HCEC 1CT (cell line): Measurements from ENCODE around the gene ALAS1.

Experiments
- DNase-seq: peaks from one replicate; pipeline ENCODE4 v3.0.0-alpha.2; 2017

Gene ALAS1

DNA sequence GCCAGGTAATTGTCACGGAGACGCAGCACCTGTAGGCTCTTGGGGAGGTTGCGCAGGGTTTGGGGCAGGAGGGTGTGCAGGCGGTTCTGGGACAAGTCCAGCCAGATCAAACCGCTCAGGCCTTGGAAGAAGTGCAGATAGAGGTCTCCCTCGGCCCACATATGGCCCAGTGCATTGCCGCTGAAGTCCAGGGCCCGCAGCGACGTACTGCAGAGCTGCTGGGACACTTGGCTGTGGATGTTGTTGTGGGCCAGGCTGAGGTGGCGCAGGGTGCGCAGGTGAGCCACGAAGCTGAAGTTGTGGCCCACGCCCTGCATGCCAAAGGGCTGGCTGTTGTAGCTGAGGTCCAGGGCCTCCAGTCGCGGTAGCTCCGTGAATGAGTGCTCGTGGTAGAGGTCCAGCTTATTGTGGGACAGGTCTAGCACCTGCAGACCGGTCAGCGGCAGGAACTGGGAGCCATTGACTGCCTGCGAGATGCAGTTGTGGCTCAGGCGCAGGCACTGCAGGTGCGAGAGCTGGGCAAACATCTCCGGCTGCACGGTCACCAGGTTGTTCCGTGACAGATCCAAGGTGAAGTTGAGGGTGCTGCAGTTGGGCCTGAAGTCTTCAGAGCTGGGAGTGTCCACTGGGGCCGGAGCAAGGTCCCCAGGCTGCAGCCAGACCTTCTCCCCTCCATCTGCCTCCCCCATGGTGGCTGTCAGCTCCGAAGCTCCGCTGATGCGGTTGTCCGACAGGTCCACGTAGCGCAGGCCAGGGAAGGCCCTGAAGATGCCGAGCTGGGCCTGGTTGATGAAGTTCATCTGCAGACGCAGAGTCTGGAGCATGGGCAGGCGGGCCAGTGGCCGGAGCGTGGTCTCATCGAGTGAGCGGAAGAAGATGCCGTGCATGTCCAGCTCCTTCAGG is 24.6 kb downstream of the ALAS1 start:
- no peak for DNase-seq

DNA sequence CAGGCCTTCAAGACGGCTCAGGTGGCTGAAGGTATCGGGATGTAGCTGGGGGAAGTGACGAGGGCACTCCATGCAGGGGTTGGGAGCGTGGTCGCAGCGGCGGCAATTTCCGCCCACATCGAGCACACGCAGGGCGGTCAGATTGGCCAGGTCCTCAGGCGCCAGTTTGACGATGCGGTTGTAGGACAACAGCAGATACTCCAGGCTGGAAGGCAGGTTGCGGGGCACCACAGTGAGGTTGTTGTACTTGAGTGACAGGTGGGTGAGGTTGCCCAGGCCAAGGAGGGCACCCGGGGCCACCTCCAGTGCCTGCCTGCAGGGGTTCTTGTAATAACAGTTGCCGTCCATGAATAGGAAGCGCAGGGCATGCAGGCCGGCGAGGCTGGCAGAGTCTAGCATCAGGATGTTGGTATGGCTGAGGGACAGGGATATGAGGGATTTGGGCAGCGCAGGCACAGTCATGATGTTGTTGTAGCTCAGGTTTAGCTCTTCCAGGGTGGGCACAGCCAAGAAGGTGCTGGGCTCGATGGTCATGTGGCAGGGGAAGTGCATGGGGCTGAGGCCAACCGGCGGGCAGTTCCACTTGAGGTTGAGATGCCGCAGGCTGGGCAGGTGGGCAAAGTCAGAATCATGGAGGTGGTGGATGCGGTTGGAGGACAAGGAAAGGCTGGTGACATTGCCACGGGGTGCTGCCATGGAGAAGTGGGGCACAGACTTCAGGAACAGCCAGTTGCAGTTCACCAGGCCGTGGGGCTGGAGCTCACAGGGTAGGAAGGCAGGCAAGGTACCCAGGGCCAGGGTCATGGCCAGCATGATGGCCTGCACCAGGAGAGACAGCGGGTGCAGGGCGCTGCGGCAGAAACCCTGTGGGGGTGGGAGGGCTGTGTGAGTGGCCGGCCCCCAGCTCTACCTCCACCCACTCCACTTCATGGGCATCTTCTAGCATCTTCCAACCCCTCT is 25.8 kb downstream of the ALAS1 start:
- DNase-seq: no peak

DNA sequence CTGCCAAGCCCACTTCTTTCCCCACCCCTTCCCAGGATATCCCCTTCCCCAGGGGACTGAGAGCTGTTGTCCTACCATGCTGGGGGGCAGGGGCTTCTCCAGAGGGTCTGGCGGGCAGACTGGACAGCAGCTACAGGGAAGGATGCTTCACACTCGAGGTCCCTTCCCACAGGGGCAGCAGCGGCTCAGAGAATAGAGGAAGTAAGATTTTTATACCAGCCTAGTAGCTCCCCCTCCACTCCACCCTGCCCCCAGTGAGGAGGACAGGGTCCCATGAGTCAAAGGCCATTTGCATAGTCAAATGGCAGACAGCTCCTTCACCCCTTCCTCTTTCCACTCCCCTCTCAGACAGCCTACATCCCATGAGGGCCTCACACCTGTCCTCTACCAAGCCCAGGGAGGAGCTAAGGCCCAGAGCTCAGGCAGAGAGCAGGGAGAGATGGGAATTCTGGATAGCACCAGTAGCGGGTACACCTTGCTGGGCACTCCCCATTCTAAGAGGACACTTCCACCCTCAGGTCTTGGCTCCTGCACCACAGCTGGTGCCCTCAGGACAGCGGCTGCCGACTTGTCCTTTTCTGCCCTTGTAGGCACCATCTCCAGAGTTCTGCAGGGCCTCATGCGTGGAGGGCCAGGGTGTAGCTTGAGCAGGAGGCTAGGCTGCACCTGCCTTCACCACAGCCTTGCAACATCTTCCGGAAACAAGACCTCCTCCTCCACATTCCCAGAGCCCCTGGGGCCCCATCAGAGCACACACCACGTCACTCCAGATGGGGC is 27.7 kb downstream of the ALAS1 start, which contains the start of gene TLR9:
TSS of gene TLR9 (minus strand) at position 194 of the 777 bp plus-strand sequence. CDS start at position 78, 116 bp downstream.
- DNase-seq: no peak

GRCh38 chr3:52226229-52226817 is 28.4 kb downstream of the ALAS1 start:
- DNase-seq: no peak

DNA sequence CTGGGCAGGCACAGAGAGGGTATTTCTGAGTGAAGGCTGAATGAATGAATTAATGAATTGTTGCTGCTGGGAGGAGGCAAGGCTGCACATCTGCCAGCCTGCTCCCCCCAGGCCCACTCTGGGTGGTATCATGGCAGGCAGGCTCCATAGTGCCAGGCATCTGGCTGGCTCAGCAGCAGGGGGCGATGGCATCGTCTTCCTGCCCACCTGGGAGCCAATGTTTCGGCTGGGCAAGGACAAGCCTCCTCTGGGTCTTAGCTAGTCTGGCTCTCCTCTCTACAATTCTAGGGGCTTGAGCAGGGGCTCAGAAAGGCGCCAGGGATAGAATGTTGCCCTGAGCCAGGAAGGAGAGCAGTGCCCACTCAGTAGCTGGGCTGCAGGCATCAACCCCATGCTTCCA is 29.2 kb downstream of the ALAS1 start:
- no peak for DNase-seq

GRCh38 chr3:52227766-52228165 is 29.8 kb downstream of the ALAS1 start:
- DNase-seq: no peak

- no peak for DNase-seq
These were observed 30.3 kb downstream of the ALAS1 start for GRCh38 chr3:52228266-52228665.

DNA sequence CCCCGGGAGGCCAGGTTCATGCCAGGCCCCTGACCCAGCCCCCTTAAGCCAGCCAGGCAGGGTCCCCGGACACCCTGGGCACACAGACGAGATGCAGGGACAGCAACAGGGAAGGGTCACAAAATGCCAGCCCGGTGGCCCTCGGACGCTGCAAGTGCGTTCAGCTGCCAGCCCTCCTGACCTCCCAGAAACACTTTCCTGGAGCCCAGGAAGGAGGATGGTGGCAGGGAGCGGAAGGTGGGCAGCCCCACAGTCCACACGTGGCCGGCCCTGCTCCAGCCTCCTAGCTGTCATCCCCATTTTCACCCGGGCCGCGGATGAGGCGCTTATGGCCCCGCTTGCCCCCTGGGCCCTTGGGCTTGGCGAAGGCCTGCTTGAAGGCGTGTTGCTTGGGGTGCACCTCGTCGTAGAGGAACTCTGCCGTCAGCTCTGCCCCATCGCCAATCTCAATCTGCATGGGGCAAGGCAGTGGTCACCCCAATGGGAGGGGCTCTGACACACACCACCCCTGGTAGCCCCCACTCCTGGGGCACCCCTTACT is 30.9 kb downstream of the ALAS1 start:
- no peak for DNase-seq

DNA sequence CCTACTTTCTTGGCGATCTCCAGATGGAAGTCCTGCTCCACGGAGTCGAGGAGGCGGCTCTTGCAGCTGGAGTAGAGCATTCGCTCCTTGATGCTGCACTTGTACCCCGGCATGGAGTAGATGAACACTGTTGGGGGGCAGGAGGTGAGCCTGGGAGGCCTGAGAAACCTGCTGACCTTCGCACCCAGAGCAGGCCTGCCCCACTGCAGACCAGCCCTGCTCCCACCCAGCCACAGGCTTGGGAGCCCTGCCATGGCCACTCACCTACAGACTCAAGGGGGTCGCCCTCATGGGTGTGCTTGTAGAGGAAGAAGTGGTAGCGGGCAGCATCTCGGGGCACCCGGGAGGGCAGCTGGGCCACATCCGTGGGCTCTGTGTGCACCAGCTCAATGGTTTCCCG is 31.7 kb downstream of the ALAS1 start:
- DNase-seq: no peak

DNA sequence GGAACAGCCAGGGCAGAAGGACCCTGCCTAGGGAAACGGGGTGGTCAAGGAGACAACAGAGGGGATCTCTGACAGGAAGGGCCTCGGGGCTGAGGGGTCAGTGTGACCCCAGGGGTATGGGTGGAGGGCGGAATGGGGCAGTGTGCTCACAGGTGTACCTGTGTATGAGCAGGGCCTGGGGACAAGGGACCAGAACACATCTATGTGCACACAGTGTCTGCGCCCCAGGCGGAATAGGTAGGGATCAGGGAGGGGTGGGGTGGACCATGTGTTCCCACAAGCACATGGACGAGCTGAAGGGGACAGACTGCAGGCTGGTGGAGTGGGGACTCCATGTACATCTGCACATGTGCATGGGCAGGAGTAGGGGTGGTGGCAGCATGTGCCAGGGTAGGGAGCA is 32.5 kb downstream of the ALAS1 start:
- no peak for DNase-seq

- no peak for DNase-seq
These were observed 33.0 kb downstream of the ALAS1 start for GRCh38 chr3:52230889-52231499.

DNA sequence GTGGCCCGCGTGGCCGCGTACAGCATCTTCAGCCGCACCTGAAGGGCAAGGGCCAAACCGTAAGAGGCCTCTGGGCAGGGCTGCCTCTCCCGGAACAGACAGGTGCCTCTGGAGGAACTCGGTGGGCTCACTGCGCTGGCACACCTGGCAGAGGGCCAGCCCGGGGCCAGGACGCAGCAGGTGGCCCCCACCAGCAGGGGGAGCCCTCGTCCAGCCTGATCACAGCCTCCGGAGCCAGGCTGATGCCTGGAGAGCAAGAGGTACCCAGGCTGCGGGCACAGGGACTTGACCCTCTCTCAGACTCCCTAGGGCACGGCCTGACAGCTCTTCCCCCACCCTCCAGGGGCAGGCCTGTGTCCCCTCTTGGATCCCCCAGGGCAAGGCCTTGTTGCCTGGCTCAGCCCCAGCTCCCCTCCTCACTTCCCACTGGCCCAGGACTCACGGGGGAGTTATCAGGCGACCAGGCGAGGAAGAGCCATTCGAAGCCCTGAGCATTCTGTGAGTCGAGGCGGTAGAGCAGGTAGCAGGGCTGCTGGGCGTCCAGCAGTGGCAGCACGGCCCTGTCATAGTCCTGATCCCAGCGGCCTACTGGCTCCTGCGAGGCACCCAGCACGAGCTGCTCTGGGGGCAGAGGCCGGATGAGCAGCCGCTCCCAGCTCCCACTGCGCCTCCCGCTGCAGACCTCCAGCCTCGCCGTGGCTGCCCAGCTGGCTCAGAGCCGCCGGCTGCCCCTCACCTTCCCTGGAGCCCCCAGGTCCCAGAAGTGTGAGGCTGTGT is 33.7 kb downstream of the ALAS1 start:
- DNase-seq: peak; percentile 23

- no peak for DNase-seq
These were observed 34.5 kb downstream of the ALAS1 start for GRCh38 chr3:52232279-52233107.

DNA sequence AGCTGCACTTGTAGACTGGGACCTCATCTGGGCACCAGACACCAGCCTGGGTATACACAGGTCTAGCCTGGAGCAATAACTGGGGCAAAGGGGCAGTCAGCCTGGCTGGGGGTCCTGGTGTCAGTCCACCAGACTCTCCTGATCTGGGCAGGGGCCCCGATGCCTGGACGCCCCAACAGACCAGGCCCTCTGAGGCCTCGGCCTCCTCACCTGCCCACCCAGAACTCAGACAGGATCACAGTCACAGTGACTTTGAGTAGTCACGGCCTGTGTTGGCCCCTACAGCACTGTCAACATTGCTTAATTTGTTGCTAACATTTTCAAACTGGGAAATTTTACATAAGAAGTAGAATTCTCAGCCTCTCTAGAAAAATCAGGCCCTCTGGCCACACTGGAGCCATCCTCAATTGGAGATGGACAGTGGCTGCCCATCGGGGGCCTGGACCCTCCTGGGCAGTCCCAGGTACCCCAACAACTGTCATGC is 35.2 kb downstream of the ALAS1 start:
- no peak for DNase-seq

- DNase-seq: no peak
These were observed 36.0 kb downstream of the ALAS1 start for GRCh38 chr3:52233968-52234367.

GRCh38 chr3:52234516-52235447 is 36.8 kb downstream of the ALAS1 start:
- DNase-seq: no peak

GRCh38 chr3:52236424-52236886 is 38.5 kb downstream of the ALAS1 start:
- no peak for DNase-seq

- no peak for DNase-seq
These were observed 39.2 kb downstream of the ALAS1 start for GRCh38 chr3:52237006-52237656.
